Stimulated activated CD8-positive, alpha-beta memory T cell treated with anti-CD3 and anti-CD28 coated beads, Interleukin-7, amount 100 ng/mL, for 24 hours (primary cell): ENCODE results near the gene POLA1.
"Not testable (repeated sequence)": the region's sequence is repeated elsewhere in the genome, so short reads cannot be mapped to it uniquely, and the experiment has no call there.

Source experiments
- DNase-seq: peaks from one replicate; pipeline ENCODE4 v3.0.0-alpha.2; 2020; ENCODE audit warnings: low read depth

POLA1 gene

DNA sequence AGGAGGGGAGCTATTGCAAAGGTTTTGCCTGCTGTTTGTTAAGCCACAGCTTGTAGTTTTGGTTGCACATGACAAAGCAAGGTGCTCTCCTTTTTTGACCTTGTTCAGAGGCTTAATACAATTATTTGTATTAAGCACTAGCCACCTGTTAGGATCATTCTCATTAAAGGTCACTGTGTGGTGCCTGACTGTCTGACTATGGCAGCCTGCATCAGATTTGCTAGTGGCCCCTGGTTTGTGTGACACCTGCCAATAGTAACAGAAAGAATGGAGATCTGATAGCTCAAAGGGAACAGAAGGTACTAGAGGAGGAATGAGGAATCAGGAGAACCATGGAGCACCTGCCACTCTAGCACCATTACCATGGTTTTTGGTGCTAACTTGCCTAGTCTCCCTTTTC lies 102.5 kb downstream of the POLA1 start:
- no peak for DNase-seq

DNA sequence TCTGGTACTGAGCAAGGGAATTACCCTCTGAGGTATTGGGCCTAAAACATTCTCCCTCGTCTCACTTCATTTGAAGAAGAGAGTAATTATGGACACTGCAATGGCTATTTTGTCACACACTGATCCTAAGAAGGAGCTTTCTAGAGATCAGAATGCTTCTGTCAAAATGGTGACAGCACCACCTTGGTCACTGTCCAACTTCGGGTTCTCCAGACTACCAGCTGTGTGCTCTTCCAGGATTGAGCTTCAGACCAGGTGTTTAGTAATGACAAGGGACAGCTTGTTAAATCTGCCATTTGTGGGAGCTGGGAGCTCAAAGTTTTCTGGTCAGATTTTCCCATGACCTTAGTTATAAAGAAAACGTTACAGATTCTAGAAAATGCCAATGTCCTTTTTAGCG lies 105.4 kb downstream of the POLA1 start:
- no peak for DNase-seq

DNA sequence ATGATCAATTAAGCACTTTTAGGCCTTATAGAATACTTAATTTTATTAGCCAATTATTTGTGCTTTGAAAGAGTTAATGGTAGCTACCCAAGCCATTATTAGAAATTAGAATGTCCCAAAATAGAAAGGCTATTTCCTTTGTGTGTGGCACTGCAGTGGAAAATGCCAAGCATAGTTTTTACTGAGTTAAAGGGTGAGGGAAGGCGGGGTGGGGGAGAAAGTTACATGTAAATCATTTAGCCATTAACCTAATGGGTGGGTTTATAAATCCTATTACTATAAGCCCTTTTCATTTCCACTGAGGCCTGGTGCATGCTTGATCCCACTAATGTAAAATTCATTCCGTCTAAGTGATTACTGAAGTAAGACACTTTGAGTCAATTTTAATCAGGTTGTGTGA lies 105.8 kb downstream of the POLA1 start:
- no peak for DNase-seq

DNA sequence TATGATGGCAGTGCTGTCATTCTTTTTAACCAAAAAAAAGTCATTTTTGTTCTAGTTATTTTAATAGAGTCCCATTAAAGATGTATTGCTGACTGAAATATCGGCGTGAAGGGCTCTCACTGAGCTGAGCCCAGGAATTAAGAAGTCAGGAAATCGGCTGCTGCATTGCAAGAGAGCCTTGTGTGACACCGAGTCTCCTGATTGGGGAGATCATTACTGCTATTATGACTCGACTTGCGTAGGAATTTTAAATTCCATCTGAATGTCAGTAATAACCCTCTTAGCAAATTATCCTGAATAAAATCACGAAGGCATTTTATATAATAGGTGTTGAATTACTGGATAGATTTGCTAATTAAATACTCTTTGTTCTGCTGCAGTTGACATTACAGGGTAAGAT lies 111.5 kb downstream of the POLA1 start:
- DNase-seq: no peak

DNA sequence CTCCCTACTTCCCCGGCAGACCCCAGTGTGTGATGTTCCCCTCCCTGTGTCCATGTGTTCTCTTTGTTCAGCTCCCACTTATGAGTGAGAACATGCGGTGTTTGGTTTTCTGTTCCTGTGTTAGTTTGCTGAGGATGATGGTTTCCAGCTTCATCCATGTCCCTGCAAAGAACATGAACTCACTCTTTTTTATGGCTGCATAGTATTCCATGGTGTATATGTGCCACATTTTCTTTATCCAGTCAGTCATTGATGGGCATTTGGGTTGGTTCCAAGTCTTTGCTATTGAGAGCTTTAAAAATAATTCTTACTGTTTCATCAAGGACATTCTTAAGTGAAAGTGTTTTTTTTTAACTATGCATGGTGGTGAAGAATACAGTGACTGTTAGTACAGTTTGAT lies 126.1 kb downstream of the POLA1 start:
- not testable (repeated sequence) for DNase-seq

DNA sequence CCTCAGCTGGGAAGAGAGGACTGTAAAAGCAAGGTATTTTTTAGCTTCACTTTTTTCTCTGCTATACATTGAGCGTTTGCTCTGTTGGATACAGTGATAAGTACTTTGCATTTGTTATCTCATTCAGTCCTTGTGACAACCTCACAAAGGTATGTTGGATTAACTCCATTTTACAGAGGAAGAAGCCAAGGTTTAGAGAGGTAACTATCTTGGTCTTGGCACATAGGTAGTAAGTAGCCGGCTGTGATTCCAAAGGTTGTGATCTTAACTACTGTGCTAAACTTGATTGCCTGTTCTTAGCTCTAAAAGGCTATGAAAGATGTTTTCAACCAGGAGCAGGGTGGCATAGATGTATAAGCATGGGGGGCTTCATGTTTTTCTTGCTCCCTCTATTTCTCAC lies 134.4 kb downstream of the POLA1 start:
- DNase-seq: no peak

DNA sequence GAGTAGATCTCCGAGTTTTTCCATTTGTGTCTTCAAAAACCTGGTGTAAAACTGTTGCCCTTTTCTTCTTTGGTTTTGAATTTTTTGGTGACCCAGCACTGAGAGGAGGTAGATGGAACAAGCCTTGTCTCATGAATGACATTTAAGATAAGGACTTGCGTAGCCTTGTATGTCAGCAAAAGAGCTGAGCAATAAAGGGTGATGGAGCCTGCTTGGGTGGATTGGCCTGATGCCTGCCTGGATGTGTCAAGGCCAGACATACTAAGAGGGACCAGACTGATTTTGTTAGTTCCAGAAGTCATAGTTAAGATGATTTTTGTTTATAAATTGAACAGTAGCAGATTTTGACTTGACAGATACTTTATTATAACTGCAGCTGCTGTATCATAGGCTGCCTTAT lies 134.9 kb downstream of the POLA1 start:
- no peak for DNase-seq

DNA sequence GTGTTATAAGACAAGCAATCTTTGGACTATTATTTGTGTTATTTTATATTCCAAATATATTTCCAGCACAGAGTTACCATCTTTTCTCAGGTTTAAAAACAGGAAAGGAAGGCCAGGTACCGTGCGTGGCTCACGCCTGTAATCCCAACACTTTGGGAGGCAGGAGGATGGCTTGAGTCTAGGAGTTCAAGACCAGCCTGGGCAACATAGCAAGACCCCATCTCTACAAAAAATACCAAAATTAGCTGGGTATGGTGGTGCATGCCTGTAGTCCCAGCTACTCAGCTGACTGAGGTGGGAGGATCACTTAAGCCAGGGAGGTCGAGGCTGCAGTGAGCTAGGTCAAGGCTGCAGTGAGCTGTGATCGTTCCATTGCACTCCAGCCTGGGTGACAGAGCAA lies 140.0 kb downstream of the POLA1 start:
- DNase-seq: no peak

DNA sequence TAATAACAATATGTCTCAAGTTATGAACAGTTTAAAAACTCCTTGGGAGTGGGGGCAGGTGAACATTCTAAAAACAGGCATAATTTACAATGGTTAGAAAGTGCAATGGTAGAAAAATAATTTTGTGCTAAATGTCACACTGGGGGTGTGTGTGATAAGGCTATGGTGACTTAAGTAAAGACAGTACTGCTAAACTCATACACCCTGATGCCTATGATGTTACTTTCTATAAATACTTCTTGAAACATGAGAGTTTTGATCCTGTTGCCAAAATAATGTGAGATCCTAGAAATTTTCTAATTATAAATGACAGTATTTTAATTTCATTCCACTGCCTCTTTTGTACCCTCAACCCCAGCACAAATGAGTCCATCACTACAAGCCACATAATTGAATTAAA lies 144.2 kb downstream of the POLA1 start:
- DNase-seq: no peak

DNA sequence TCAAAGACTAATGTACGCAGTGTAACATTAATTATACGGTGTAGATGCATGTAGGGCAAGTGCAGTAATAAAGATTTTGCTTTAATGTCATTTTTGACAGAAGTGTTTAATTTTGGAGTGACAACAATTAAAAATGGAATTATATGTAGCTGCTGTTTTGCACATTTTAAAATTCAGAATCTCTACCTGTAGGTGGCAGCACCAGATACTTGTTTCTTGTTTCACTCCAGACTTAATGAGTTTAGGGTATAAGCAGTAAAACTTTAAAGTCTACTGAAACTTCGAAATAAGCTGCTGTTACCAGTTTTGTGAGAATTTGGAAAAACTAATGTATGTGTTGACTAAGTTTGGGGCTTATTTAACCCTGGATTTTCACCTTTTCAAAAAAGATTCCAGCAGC lies 144.9 kb downstream of the POLA1 start:
- no peak for DNase-seq

DNA sequence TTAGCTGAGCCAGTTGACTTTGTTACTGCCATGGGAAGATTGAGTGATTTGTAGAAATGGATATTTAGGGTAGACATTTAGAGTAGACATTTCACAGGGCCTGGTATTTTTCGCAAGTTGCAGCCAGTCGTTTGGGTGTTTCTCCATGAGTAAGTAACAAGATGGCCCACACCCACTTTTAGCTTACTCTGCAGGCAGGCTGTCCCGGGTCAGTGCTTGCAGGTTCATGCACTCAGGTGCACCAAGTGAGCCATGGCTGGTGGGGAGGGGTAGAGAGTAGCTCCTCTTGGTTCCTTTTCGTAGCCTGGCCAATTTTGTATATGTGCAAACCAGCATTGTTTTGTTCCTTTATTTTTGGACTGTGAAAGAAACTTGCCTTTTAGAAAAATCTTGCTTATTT lies 145.6 kb downstream of the POLA1 start:
- DNase-seq: no peak

DNA sequence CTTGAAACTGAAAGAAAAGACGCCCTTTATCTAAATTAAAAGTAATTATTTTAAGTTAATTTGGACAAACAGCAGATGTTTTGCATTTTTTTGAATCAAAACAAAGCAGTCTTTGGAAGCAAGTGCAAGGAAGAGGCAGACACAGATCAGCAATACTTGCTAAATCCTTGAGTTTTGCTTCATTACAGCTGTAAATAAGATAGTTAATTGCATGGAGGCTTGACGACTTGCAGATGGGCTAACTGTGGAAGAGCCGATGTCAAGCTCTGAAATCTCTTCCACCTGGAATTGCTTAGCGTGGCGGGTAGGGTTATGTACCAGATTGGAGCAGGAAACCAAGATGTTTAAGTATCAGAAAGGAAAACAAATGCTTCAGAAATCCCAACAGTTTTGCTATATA lies 148.8 kb downstream of the POLA1 start:
- no peak for DNase-seq

DNA sequence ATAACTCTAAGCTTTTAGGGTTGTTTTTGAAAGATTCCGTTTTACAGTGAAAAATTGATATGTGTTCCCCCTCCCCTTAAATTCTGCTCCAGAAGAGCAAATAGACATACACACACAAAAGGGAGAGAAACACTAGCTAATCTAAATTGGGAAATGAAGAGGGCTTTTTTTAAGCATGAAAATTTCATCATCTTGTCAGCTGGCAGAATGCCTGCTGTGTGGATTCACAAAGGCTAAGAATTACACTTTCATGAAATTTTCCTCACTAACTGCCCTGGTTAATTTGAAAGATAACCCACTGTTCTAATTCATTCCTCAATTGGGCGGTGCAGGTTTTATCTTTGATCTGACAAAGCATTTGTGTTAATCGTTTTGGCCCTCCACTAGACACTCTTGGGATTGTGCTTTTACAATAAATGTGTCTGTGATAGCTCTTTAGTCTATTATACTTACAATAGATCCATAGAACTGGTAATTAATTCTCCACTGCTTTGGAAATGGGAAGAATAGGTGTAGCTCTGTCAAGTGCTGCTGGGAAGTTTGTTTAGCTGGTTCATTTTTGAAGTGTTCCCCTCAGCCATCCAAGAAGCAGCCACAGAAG lies 152.9 kb downstream of the POLA1 start:
- no peak for DNase-seq

DNA sequence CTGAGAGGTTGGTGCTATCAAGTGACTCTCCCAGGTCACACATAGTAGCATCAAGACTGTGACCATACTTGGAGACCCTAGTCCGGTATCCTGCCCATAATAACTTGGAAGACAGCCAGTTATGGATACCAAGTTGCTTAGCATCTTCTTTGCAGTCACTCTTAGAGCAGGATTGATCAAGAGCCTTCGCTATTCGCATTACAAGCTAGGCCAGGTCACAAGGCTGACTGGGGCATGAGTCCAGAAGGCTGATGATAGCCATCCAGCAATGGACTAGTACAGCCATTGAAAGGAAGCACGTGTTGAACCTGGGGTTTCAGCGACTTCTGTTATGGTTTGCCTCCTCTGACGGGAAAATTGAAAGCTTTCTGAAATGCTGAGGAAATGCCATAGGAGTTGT lies 157.6 kb downstream of the POLA1 start:
- DNase-seq: no peak

DNA sequence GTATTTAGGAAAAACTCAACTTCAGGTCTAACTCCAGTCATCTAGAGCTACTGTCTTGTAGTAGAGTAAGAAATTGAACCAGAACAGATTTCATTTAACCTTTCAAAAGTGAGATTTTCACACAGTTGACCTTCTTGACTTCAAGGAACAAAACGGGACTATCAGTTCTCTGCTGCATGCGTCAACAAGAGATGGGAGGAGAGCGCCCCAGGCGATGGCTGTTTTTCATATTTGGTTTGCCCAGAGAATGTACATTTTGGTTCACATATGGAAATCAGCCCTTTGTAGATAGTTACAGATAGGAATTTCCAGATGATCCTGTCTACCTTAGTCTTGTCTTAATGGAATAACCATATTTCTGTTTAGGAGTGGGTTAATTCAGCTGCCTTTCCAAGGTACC lies 158.1 kb downstream of the POLA1 start:
- DNase-seq: no peak

DNA sequence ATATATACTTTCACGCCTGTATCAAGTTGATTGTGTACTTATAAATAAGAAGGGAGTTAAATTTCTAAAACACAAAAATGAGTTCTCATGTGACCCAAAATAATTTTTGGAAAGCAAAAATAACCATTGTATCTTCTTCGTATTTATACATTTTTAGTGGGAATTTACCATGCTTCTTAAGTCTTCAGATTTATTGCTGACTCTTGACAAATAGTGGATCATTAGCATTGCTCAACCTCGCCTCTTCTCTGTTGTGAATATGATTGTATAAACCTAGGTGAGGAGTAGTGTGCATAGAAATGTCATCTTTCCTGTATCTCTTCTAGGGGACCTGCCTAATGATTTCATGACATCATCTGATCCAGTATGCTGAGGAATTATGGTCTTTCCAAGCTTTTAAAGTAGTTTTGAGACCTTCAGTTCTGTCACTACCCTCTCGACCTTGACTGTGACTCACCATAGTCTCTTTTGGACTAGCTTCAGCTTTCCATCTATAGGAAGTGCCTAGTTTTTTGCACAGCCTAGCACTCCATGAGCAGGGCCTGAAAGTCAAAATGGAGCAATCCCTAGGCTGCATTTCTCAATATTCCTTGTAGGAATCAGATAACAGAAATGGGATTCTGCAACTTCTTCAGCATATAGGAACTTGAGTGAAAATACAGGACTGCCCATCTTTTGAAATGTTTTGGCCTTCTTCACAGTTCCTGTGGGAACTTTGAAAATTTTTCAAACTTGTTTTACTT lies 164.5 kb downstream of the POLA1 start:
- no peak for DNase-seq

DNA sequence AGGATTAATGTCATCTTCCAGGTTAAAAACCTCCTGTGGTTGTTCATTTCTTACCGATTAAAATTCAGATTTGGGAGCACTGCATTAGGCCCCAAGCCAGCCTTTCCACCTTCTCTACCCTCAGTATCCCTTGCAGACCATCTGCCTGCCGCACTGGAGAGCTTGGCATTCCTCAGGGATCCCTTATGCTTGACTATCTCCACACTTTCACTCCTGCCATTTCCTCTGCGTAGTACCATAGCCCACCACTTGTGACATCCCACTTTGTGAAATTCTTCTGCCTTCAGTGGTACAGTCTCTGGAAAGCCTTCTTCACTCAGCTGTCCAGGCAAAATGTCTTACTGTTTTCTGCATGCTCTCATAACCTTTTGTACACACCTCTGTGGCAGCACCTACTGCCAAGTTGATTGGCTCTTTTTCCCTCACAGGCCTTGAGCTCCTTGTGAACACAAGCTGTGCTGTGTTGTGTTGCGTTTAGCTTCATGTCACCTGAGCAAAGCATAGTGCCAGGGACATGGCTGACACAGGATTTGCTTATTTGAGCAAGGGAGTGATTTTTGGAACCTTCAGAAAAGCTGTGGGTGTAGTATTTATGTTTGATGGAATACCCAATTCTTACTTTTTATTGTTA lies 165.6 kb downstream of the POLA1 start:
- no peak for DNase-seq

DNA sequence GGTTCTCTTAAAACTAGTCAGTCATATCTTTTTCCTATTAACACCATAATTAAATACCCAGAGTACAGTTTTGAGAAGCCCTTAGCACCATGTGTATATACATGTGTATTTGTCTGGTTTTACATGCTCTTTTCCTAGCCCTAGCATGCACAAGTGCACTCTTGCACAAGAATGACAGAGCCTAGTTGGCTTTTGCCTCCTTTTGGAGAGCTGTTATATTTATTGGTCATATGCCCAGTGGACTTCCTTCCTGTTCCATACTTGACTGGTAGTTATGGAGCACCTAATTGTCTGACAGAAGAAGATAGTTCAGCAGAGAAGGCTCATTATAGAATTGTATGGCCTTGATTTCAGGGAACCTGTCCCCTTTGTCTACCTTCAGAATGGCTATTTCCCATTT lies 166.4 kb downstream of the POLA1 start:
- DNase-seq: no peak

DNA sequence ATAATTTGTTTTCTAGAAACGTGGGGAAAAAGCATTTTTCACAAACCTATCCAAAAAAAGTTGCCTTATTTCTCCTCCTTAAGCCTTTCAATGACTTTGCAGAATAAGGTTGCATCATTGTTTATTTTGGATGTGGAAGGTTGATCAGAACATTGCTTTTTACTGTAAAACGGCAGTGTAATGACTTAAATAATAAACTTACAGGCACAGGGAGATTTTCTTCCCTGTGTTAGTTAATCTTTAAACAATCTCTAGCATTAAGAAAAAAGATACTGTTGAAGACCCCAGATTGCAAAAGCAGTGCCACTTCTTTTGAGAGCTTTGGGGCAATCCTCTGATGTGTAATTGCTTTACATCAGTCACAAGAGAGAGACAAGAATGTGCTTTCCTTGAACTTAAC lies 168.6 kb downstream of the POLA1 start:
- no peak for DNase-seq

DNA sequence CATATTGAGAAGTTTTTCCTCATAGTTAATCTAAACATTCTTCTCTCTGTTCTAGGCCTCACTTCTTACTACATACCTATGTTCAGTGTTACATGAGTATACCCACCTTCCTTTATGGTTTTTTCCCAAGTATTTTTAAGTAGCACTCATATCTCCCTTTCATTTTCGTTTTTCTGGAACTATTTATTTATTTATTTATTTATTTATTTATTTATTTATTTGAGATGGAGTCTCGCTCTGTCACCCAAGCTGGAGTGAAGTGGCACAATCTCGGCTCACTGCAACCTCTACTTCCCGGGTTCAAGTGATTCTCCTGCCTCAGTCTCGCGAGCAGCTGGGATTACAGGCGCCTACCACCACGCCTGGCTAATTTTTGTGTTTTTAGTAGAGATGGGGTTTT lies 170.1 kb downstream of the POLA1 start:
- not testable (repeated sequence) for DNase-seq

DNA sequence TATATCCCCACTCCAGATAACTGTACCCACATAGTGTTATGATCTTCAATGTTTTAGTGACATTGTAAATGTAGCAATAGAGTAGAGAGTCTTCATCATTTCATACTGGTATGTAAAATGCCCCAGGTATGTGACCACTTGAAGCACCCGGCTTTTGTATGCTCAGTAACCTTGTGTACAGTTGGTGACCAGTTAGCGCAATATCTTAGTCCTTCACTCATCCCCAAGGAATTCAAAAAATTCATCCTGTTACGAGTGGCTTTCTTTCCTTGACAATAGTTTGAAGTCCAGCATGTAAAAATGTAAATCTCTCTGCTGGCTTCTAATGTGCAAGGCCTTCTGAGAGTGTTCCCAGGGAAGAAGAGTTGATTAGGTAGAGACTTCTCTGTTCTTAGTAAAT lies 176.4 kb downstream of the POLA1 start:
- no peak for DNase-seq

DNA sequence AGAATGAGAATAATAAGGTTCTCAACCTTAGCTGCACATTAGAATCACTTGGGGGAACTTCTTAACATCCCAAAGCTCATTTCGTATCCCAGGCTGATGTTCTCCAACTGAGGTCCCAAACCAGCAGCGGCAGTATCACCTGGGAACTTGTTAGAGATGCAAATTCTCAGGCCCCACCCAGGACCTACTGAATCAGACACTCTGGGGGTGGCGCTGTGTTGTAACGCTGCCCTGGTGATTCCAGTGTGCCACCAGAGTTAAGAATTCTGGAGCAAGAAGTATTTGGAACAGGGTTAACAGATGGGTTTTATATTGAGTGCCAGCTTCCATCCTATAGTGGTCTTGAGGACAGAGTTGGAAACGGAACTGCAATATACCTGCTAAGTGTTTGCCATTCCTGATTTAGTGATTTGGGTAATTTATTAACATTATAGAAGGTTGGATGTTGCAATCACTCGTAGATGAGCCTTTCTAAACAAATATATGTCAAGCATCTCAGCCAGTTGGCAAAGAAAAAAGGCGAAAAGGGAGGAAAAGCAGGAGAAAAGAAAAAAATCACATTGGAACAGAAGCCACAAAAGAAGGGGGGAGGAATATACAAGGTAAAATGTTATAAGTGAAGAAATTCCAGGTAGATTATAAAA lies 181.0 kb downstream of the POLA1 start:
- DNase-seq: no peak
